ENCODE measurements around the gene SERTM1. TPM values are rescaled to one million over a fixed set of nuclear protein-coding genes. Genes with fewer than 3 reads are reported as not detected.
A peak's percentile ranks its signal among the peaks of the same experiment; 100 is the strongest.

Gene SERTM1
- total RNA-seq, 2 experiments from 2014 or later, result not detected

DNA sequence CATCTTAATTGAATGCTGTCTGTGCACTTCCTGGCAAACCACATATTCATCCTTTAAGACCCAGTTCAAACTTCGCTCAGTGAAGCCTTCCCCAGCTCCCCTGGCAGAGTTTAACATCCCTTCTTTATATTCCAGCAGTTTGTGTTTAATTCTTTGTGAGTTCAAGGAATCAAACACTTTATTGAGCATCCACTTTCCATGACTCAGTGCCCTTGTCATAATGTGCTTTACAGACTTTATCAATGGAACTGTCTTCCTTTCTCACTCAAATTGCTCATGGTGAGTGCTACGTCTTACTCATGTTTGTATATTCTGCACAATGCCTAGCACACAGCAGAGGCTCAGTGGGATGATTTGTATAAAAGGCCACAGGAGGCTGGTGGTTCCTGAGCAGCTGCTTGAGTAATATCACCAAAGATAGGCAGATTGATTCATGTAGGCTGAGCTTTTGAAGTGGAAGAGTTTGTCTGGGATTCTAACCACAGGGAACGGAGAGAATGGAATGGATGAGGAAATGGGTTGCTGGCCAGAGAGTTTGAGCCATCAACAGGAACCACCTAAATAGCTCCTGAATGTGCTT, 44.2 kb downstream of the SERTM1 start:
- no peaks in the 10 kb centered on the region for H3K9me3 Mint-ChIP-seq
- peaks cover 11% of the 10 kb centered on the region for H3K27me3 Mint-ChIP-seq
- no peak overlapping the region for H3K4me3 Mint-ChIP-seq
- no peaks in the 10 kb centered on the region for H3K4me1 Mint-ChIP-seq
- no peak for DNase-seq
- CTCF ChIA-PET, result interaction anchor here (1.1 kb wide), 1 partner anchor 13 kb away, joined by 3 read pairs; no protein-coding TSS in a partner anchor
- POLR2A ChIA-PET, result no interaction called here
- H3K27ac Mint-ChIP-seq, result no peak overlapping the region
- no peaks in the 10 kb centered on the region for H3K36me3 Mint-ChIP-seq (ENCODE audit: low read depth)

DNA sequence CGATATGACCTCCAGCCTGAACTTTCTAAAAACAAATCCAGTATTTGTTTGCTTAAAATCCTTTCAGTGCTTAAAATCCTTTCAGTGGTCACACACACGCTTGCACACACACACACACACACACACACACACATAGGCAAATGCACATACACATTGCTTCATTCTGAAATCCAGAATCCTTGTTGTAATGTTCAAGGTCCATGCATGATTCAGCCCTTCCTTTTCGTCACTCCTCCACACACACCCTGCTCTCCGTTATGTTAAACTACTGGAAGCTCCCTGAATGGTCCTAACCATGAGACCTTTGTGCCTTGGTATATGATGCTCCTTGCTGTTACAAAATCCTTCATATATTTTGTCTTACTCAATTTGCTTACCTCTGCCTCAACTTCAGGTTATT, 44.9 kb downstream of the SERTM1 start:
- Mint-ChIP-seq H3K4me1 (no peaks in the 10 kb centered on the region), H3K36me3 (ENCODE audit: low read depth) (no peaks in the 10 kb centered on the region), H3K9me3 (no peaks in the 10 kb centered on the region), H3K27ac (no peak overlapping the region), H3K4me3 (no peak overlapping the region), H3K27me3 (peaks cover 11% of the 10 kb centered on the region)
- no peak for DNase-seq
- CTCF ChIA-PET, result no interaction called here
- POLR2A ChIA-PET, result no interaction called here

DNA sequence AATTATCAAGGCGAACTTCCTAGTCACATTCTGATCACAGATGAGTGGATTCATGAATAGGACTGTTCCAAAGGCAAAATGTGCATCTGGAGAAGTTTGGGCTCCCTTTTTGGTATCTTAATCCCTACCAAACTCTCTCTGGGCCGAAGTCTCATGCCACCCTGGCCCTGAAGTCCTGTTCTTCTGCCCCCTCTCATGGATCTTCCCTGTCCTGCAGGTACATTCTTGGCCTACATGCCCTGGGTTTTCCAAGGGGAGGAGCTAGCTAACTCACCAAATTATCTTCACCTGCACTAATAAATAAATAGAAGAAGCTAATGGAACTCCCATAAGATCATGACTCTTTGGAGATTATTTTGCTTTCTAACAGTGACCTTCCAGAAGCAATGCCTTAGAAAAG, 50.3 kb downstream of the SERTM1 start:
- CTCF ChIA-PET, result no interaction called here
- H3K27ac Mint-ChIP-seq, result no peak overlapping the region
- no peak overlapping the region for H3K4me3 Mint-ChIP-seq
- no peaks in the 10 kb centered on the region for H3K4me1 Mint-ChIP-seq
- peaks cover 5% of the 10 kb centered on the region for H3K27me3 Mint-ChIP-seq
- no peak for DNase-seq
- POLR2A ChIA-PET, result no interaction called here
- no peaks in the 10 kb centered on the region for H3K9me3 Mint-ChIP-seq
- H3K36me3 Mint-ChIP-seq (ENCODE audit: low read depth), result no peaks in the 10 kb centered on the region

DNA sequence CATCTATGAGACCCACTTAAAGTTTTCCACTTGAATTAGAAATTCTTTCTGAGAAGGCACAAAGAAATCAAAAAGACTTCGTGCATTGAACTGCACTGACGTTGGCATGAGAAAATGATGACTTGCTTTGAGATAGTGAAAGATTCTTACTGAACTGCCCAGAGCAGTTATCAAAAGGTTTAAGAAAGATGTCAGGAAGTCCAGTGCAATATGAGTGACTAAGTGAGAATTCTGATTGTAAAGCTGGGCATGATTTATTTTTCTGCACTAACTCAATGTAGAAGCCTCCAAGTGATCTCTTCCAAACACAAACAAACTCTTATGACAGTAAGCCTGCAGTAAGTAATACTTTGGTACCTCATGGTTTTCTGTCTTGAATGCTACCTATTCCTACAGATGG, 52.1 kb downstream of the SERTM1 start:
- no peaks in the 10 kb centered on the region for H3K9me3 Mint-ChIP-seq
- no peak for DNase-seq
- H3K27ac Mint-ChIP-seq, result no peak overlapping the region
- H3K4me1 Mint-ChIP-seq, result no peaks in the 10 kb centered on the region
- CTCF ChIA-PET, result no interaction called here
- no peak overlapping the region for H3K4me3 Mint-ChIP-seq
- no peaks in the 10 kb centered on the region for H3K36me3 Mint-ChIP-seq (ENCODE audit: low read depth)
- POLR2A ChIA-PET, result no interaction called here
- peaks cover 8% of the 10 kb centered on the region for H3K27me3 Mint-ChIP-seq

DNA sequence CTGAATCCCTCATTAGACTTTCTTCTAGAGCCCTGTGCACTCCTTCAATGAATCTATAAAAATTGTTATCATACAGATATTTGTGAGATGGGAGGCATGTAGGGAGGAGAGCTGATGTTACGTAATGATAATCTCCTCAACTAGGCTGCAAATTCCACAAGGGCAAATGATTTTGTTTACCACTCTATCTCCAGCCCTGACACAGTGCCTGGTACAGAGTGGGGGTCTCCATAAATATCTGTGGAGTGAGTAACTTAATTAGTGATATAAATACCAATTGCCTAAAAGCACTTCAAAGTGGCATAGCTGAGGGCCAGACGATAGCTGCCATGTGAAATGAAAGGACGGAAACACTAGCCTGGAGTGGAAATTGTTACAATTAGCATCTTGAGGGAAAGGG, 54.2 kb downstream of the SERTM1 start:
- ChIA-PET CTCF (no interaction called here), POLR2A (no interaction called here)

DNA sequence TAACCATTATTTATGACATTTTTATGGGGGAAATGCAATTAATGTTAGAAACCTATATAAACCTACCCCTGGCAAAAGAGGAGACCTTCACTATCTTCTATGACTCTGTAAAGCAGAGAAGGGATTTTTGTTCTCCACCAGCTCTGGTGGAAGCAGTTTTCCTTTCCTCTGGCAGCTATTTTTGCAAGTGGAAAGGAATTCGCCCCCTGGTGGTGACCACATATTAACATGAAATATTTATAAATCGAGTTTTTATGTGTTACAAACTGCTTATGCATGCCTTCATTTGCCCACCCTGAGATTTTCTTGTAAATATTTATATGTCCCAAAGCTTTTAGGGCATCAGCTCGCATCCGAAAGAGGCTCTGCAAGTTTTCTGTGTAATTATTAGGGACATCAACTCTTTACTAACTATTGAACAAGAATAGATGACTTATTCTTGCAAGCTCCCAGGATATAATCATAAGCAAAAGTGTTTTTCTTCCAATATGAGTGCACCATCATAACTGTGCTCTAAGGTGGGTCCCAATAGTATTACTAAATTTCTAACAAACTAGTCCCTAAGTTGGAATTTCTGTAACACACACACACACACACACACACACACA, 62.4 kb downstream of the SERTM1 start:
- H3K4me3 Mint-ChIP-seq, result no peak overlapping the region
- no peaks in the 10 kb centered on the region for H3K9me3 Mint-ChIP-seq
- H3K27me3 Mint-ChIP-seq, result peaks cover 4% of the 10 kb centered on the region
- POLR2A ChIA-PET, result no interaction called here
- CTCF ChIA-PET, result interaction anchor here (0.6 to 0.9 kb wide), 3 partner anchors 209 to 454 kb away, joined by 3 to 4 read pairs (median 3); no protein-coding TSS in a partner anchor
- DNase-seq, result peak; percentile 50
- no peaks in the 10 kb centered on the region for H3K4me1 Mint-ChIP-seq
- no peak overlapping the region for H3K27ac Mint-ChIP-seq
- no peaks in the 10 kb centered on the region for H3K36me3 Mint-ChIP-seq (ENCODE audit: low read depth)

More for the DNA sequence above, 54.2 kb downstream of the SERTM1 start:
- H3K4me3 Mint-ChIP-seq, result no peak overlapping the region
- H3K9me3 Mint-ChIP-seq, result no peaks in the 10 kb centered on the region
- no peak overlapping the region for H3K27ac Mint-ChIP-seq
- DNase-seq, result no peak
- H3K36me3 Mint-ChIP-seq (ENCODE audit: low read depth), result no peaks in the 10 kb centered on the region
- H3K4me1 Mint-ChIP-seq, result no peaks in the 10 kb centered on the region
- peaks cover 4% of the 10 kb centered on the region for H3K27me3 Mint-ChIP-seq

DNA sequence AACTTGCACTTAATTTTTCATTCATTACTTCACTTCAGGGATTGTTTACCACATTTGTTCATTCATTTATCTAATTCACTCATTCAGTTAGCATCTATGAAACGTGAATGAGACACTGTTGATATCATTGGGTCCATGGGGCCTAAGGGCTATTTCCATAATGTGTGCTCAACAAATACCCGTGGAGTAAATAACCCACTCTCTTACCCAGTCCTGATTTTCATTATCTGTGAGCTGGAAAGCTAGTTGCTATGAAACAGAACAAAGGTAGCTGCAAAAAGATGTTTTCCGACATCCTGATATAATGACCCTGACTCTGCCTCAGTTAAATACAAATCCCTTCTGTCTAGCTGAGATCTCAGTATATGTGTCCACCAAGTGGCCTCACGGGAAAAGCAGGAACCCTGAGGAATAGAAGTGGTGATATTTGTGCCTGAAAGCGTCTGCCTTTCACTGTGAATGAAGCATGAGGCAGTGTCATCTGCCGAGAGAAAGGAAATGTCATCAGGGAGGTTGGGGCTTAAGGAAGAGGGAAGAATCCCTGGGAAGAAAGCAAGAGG, 63.8 kb downstream of the SERTM1 start:
- ChIA-PET POLR2A (no interaction called here), CTCF (no interaction called here)
- Mint-ChIP-seq H3K4me3 (no peak overlapping the region), H3K4me1 (no peaks in the 10 kb centered on the region), H3K9me3 (no peaks in the 10 kb centered on the region), H3K27ac (no peak overlapping the region), H3K27me3 (peaks cover 4% of the 10 kb centered on the region), H3K36me3 (ENCODE audit: low read depth) (no peaks in the 10 kb centered on the region)
- no peak for DNase-seq

DNA sequence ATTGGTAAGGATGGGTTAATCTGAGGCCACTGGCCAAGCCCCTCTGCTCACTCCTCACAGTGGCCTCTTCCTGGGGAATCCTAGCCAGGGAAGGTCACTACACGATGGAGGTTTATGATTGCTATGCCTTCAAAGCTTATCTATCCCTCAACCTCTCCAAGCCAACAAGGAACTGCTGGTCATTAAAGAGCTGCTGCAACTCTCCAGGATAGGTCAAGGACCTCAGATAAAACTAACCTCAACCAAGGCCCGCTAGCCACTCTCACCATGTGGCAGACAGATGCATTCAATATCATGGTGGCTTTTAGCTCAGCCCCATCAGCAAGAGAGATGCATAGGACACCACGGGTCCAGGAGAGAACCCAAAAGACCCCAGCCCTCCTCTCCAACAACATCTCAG, 71.6 kb downstream of the SERTM1 start:
- Mint-ChIP-seq H3K9me3 (no peaks in the 10 kb centered on the region), H3K4me3 (no peak overlapping the region), H3K27ac (no peak overlapping the region), H3K36me3 (ENCODE audit: low read depth) (no peaks in the 10 kb centered on the region), H3K4me1 (no peaks in the 10 kb centered on the region), H3K27me3 (peaks cover 2% of the 10 kb centered on the region)
- no peak for DNase-seq
- ChIA-PET POLR2A (no interaction called here), CTCF (interaction anchor here (0.9 kb wide), 1 partner anchor 10 kb away, joined by 3 read pairs; no protein-coding TSS in a partner anchor)

DNA sequence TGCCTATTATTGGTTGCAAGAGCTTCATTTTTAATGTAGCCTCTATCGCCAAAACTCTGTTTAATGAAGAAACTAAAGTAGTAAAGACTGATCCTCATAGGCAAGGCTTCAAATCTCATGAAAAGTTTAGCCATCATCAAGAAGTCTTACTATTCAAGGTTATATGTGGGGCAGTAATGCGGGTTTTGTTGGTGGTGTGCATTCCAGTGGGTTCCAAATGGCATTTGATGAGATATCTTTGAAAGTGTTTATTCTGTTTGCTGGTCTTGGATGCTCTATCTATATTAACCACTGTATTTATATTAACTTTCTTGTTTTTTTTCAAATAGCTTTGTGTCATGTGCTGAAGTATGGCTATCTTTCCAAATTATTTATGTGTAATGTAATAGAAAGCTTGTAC, 72.2 kb downstream of the SERTM1 start:
- POLR2A ChIA-PET, result no interaction called here
- Mint-ChIP-seq H3K36me3 (ENCODE audit: low read depth) (no peaks in the 10 kb centered on the region), H3K9me3 (no peaks in the 10 kb centered on the region)

More for the DNA sequence above, 72.2 kb downstream of the SERTM1 start:
- Mint-ChIP-seq H3K4me1 (no peaks in the 10 kb centered on the region), H3K4me3 (no peak overlapping the region), H3K27ac (no peak overlapping the region), H3K27me3 (peaks cover 5% of the 10 kb centered on the region)
- CTCF ChIA-PET, result interaction anchor here (0.6 to 0.9 kb wide), 3 partner anchors 9 to 25 kb away, joined by 3 to 4 read pairs (median 4); no protein-coding TSS in a partner anchor
- no peak for DNase-seq

Other genes starting within 250 kb of the SERTM1 start
- gene CCNA1, start 241.5 kb upstream of the SERTM1 start, total RNA-seq, result under 1 TPM; 0.50 to 0.83 TPM
- gene RFXAP, start 145.2 kb downstream of the SERTM1 start, total RNA-seq, result 10 to 100 TPM; 13.8 to 16.7 TPM
- not detected for gene SMAD9, start 246.2 kb downstream of the SERTM1 start, total RNA-seq

Data from activated CD4-positive, alpha-beta T cell treated with anti-CD3 and anti-CD28 coated beads, Interleukin-2, amount 10 ng/mL, durations not matched to agents 7 days and 5 days (primary cell).